ENCODE measurements around the gene PRPF6.

GRCh38 chr20:64048402-64049044, 67.6 kb downstream of the PRPF6 start:
- TF ChIP-seq, protein P1, sequence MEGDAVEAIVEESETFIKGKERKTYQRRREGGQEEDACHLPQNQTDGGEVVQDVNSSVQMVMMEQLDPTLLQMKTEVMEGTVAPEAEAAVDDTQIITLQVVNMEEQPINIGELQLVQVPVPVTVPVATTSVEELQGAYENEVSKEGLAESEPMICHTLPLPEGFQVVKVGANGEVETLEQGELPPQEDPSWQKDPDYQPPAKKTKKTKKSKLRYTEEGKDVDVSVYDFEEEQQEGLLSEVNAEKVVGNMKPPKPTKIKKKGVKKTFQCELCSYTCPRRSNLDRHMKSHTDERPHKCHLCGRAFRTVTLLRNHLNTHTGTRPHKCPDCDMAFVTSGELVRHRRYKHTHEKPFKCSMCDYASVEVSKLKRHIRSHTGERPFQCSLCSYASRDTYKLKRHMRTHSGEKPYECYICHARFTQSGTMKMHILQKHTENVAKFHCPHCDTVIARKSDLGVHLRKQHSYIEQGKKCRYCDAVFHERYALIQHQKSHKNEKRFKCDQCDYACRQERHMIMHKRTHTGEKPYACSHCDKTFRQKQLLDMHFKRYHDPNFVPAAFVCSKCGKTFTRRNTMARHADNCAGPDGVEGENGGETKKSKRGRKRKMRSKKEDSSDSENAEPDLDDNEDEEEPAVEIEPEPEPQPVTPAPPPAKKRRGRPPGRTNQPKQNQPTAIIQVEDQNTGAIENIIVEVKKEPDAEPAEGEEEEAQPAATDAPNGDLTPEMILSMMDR (conservative IDR thresholded peaks at IDR 0.05; ENCODE audit: low read length), result no peak
- no peak for TF ChIP-seq EZH2phosphoT487 (IDR thresholded peaks at IDR 0.05; ENCODE audit: borderline replicate concordance)

Measured in Loucy (cell line).